Uterus (tissue), 2 donors: ENCODE measurements around the gene SIRT2.

Experiments
- CTCF ChIP-seq, 4 experiments: fragments of 200-600 bp in 2 of 4; fragments of 450-650 bp in 2 of 4; sonication (generic) in 2 of 4; IDR thresholded peaks; one replicate each; pipeline ENCODE4 v1.5.1; 2016 to 2019; ENCODE audit warnings: antibody characterized with exemption in 4 of 4, mild to moderate bottlenecking in 2 of 4, moderate library complexity in 1 of 4
- POLR2A ChIP-seq, 2 donors: fragments of 450-650 bp; IDR thresholded peaks; one replicate each; pipeline ENCODE4 v1.6.1; 2016; ENCODE audit warnings: antibody characterized with exemption in 2 of 2, mild to moderate bottlenecking in 1 of 2, moderate library complexity in 1 of 2

- TF ChIP-seq CTCF (IDR thresholded peaks at IDR 0.05) = no peak
- no peak for TF ChIP-seq POLR2A (IDR thresholded peaks at IDR 0.05)
These were observed 42.6 kb upstream of the SIRT2 start for GRCh38 chr19:38941979-38942378.
